ENCODE measurements around the gene NFATC1.

DNA sequence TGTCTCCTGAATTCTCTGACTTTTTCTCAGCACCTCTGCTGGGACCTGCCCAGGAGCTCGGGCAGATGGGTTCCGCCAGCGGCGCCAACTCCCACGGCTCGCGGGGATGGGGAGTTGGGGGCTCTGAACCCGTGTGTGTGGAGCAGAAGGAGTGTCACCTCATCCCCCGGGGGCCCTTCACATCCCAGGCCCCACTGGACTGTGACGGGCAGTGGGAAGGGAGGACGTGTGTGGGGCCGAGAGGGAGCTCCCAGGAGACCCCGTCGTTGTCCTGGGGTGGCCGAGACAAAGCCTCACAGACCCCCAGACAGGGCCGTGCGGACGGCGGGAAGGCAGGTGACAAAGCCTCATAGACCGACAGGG lies 153.9 kb downstream of the NFATC1 start:
- TF ChIP-seq, protein P1, sequence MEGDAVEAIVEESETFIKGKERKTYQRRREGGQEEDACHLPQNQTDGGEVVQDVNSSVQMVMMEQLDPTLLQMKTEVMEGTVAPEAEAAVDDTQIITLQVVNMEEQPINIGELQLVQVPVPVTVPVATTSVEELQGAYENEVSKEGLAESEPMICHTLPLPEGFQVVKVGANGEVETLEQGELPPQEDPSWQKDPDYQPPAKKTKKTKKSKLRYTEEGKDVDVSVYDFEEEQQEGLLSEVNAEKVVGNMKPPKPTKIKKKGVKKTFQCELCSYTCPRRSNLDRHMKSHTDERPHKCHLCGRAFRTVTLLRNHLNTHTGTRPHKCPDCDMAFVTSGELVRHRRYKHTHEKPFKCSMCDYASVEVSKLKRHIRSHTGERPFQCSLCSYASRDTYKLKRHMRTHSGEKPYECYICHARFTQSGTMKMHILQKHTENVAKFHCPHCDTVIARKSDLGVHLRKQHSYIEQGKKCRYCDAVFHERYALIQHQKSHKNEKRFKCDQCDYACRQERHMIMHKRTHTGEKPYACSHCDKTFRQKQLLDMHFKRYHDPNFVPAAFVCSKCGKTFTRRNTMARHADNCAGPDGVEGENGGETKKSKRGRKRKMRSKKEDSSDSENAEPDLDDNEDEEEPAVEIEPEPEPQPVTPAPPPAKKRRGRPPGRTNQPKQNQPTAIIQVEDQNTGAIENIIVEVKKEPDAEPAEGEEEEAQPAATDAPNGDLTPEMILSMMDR (IDR thresholded peaks at IDR 0.05), result no peak
- TF ChIP-seq POLR2A (IDR thresholded peaks at IDR 0.05), result no peak
